IgD-negative memory B cell (primary cell): Measurements from ENCODE around the gene AJUBA. TPM values are rescaled to one million over a fixed set of nuclear protein-coding genes. Genes with fewer than 3 reads are reported as not detected.
"Not testable (repeated sequence)": the region's sequence is repeated elsewhere in the genome, so short reads cannot be mapped to it uniquely, and the experiment has no call there.

ENCODE experiments used
- H3K27ac Mint-ChIP-seq, 3 donors: one replicate each; pipeline ENCODE4 v1.8.0; 2020 to 2022; ENCODE audit warnings: mild to moderate bottlenecking in 3 of 3, mixed read lengths in 3 of 3, moderate library complexity in 1 of 3
- H3K27me3 Mint-ChIP-seq: one replicate; pipeline ENCODE4 v1.8.0; 2021; ENCODE audit warnings: mixed read lengths
- H3K36me3 Mint-ChIP-seq: one replicate; pipeline ENCODE4 v1.8.0; 2020; ENCODE audit warnings: mild to moderate bottlenecking, mixed read lengths
- H3K4me1 Mint-ChIP-seq, 3 donors: one replicate each; pipeline ENCODE4 v1.8.0; 2020 to 2022; ENCODE audit warnings: mixed read lengths in 3 of 3, mild to moderate bottlenecking in 1 of 3
- H3K4me3 Mint-ChIP-seq, 4 donors: one replicate each; pipeline ENCODE4 v1.8.0; 2020 to 2022; ENCODE audit warnings: mild to moderate bottlenecking in 4 of 4, mixed read lengths in 4 of 4, moderate library complexity in 3 of 4
- H3K9me3 Mint-ChIP-seq, 3 donors: one replicate each; pipeline ENCODE4 v1.8.0; 2020 to 2021; ENCODE audit warnings: mixed read lengths in 3 of 3, mild to moderate bottlenecking in 1 of 3
- polyA plus RNA-seq: library from polyadenylated mRNA; unstranded; fragments of 300-500 nt; fragmentation: Illumina TruSeq; gene quantifications from one replicate; pipeline ENCODE4 v1.2.3, GENCODE V29; 2021

The AJUBA gene
- polyA plus RNA-seq, 1 donor from 2014 or later: 0.16 TPM

DNA sequence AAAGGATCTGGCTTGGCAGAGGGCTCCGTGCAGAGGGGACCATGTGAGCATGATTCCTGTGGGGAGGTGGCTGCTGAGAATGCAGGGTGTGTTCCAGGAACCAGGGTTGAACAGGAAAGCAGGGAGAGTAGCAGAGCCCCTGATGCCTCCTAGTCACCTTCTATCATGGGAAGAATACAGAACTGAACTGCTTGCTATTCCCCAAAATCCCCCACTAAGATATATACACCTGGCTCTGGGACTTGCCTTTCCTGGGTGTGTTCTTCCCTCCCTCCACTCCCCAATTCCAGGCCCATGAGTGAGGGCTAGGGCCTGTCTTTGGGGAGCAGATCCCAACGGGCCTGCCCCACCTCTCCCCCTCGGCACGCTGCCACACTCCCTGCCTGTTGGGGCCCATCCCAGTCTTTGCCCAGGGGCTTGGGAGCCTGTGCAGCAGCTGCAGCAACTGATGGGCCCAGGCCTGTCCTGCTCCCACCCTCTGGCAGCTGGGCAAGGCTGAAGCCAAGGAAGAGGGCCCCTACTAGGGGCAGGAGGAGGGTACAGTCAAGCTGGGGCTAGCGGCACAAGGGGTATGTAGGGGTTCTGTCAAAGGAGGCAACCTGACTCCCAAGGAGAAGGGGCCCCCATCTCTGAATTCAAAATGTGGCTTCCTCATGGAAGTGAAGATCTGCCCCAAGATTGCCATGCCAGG, 3.2 kb downstream of the AJUBA start:
- peaks cover 2 to 6% (median 5%) of the 10 kb centered on the region in 3 donors for H3K4me1 Mint-ChIP-seq
- no peaks in the 10 kb centered on the region for H3K9me3 Mint-ChIP-seq
- no peaks in the 10 kb centered on the region for H3K36me3 Mint-ChIP-seq
- H3K4me3 Mint-ChIP-seq: peak overlapping the region in 1 of 4 donors; percentile 59
- H3K27me3 Mint-ChIP-seq: peaks cover 13% of the 10 kb centered on the region
- no peak overlapping the region for H3K27ac Mint-ChIP-seq

DNA sequence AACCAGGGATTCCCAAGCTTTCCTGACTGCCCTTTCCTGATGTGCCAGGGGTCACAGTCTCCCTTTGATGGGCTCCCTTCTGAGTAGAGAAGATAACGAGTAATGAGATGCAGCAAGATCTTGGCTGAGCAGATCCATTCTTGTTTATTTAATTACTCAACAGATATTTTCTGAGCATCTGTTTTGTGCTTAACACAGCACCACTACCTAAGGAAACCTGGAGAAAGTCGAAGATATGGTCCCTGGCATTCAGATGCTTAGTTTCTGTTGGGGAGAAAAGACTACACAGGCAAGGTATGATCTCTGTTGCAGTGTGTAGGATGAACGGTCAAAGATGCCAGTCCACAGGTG, 3.9 kb downstream of the AJUBA start:
- no peak overlapping the region for H3K27ac Mint-ChIP-seq
- H3K4me3 Mint-ChIP-seq: peak overlapping the region in 1 of 4 donors; percentile 59
- no peaks in the 10 kb centered on the region for H3K9me3 Mint-ChIP-seq
- H3K36me3 Mint-ChIP-seq: no peaks in the 10 kb centered on the region
- peaks cover 13% of the 10 kb centered on the region for H3K27me3 Mint-ChIP-seq
- peaks cover 2 to 6% (median 5%) of the 10 kb centered on the region in 3 donors for H3K4me1 Mint-ChIP-seq

DNA sequence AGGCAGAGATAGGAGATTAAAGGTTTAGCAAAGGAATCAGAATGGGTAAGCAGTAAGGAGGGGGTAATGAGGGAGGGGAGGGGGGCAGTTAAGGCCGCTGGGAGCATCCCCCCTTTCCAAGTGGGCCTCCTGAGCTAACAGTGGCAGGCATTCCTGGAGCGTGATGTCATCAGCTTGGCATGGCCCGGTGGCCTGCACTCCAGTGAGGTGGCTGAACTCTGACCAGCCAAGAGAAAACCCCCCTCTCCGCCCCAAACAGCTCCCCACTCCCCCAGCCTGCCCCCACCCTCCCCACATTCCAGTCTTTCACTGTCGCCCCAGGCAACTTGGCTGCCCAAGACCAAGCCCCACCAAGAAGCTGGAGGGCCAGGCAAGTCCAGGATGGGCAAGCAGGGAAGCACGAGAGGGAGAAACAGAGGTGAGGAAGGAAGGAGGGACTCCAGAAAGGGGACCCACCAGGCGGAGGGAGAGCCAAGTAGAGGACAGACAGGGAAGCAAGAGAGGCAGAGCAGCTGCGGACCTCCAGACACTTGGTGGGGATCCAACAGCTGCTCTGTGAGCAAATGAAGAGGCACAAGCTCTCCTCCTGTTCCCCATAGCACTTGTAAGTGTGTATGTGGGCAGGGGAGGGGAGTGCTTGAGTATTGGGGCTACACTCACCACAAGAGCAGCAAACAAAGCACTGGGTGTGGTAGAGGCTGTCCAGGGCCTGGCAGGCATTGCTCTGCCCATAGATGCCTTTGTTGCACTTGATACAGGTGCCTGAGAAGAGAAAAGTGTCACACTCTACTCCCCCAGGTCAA, 4.5 kb downstream of the AJUBA start:
- Mint-ChIP-seq H3K4me3 (peak overlapping the region in 1 of 4 donors; percentile 59), H3K27me3 (peaks cover 13% of the 10 kb centered on the region), H3K4me1 (peaks cover 2 to 6% (median 5%) of the 10 kb centered on the region in 3 donors), H3K27ac (no peak overlapping the region), H3K36me3 (no peaks in the 10 kb centered on the region), H3K9me3 (no peaks in the 10 kb centered on the region)

DNA sequence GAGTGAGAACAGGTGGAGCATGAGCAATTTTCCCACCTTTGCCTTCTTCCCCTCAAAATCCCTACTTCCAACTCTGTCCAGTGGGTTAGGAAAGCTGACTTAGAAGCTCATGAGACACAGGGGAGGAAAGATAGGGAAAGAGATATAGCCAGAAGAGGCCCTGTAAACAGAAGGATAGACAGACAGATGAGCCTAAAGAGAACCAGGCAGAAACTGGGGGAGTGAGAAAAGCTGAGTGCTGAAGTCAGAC, 5.0 kb downstream of the AJUBA start:
- peaks cover 2 to 6% (median 5%) of the 10 kb centered on the region in 3 donors for H3K4me1 Mint-ChIP-seq
- no peaks in the 10 kb centered on the region for H3K9me3 Mint-ChIP-seq
- H3K27me3 Mint-ChIP-seq: peaks cover 13% of the 10 kb centered on the region
- no peak overlapping the region for H3K4me3 Mint-ChIP-seq
- no peaks in the 10 kb centered on the region for H3K36me3 Mint-ChIP-seq
- H3K27ac Mint-ChIP-seq: no peak overlapping the region

- Mint-ChIP-seq H3K27ac (no peak overlapping the region), H3K9me3 (no peaks in the 10 kb centered on the region), H3K4me1 (peaks cover 2 to 6% (median 5%) of the 10 kb centered on the region in 3 donors), H3K4me3 (no peak overlapping the region), H3K36me3 (no peaks in the 10 kb centered on the region), H3K27me3 (peaks cover 13% of the 10 kb centered on the region)
Measured at GRCh38 chr14:22976620-22977433, 5.5 kb downstream of the AJUBA start.

GRCh38 chr14:22974530-22975313, 7.6 kb downstream of the AJUBA start:
- peaks cover 5% of the 10 kb centered on the region for H3K27me3 Mint-ChIP-seq
- H3K9me3 Mint-ChIP-seq: no peaks in the 10 kb centered on the region
- no peak overlapping the region for H3K4me3 Mint-ChIP-seq
- no peak overlapping the region for H3K27ac Mint-ChIP-seq
- H3K4me1 Mint-ChIP-seq: peaks cover 2 to 6% (median 5%) of the 10 kb centered on the region in 3 donors
- H3K36me3 Mint-ChIP-seq: no peaks in the 10 kb centered on the region

DNA sequence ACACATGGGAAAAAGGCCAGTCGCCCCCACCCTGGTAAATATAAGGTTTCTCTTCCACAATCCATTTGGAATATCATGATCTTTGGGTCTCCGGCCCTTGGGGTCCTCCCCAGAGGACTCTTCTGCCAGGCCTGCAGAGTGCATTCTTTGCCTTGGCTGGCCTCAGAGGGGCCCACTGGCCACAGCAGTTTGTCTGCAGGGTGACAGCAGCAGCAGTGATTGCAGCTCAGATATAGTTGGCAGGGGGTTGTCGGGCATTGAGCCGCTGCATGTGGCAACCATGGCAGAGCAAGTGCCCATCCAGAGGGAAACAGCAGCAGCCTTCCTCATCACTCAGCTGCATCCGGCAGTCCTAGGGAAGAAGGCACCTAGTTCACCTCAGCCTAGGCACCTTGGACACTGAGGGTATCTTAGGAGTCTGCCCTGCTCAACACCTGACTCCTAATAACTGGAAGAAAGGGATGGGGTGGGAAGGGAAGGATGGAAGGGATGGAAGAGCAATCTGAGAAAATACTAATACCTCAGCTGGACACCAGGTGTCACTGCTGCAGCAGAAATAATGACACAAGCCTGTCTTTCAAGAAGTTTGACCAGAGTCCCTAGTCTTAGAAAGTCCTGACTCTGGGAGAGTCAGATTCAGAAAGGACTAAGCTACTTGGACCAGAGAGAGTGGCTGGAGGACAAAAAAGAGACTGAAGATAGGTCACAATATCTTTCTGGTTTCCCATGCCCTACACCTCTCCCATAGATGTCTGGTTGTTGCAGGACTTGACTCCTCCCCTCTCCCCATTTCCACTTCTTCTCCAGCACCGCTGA, 8.9 kb downstream of the AJUBA start:
- Mint-ChIP-seq H3K27me3 (peaks cover 5% of the 10 kb centered on the region), H3K4me3 (no peak overlapping the region), H3K27ac (no peak overlapping the region), H3K9me3 (no peaks in the 10 kb centered on the region), H3K4me1 (peaks cover 2 to 6% (median 5%) of the 10 kb centered on the region in 3 donors), H3K36me3 (no peaks in the 10 kb centered on the region)

- Mint-ChIP-seq H3K27me3 (peaks cover 6% of the 10 kb centered on the region), H3K4me1 (peaks cover 2 to 6% (median 5%) of the 10 kb centered on the region in 3 donors), H3K27ac (peak overlapping the region in 1 of 3 donors; percentile 62), H3K4me3 (no peak overlapping the region), H3K9me3 (no peaks in the 10 kb centered on the region), H3K36me3 (no peaks in the 10 kb centered on the region)
Measured at GRCh38 chr14:22972313-22972930, 9.9 kb downstream of the AJUBA start.

DNA sequence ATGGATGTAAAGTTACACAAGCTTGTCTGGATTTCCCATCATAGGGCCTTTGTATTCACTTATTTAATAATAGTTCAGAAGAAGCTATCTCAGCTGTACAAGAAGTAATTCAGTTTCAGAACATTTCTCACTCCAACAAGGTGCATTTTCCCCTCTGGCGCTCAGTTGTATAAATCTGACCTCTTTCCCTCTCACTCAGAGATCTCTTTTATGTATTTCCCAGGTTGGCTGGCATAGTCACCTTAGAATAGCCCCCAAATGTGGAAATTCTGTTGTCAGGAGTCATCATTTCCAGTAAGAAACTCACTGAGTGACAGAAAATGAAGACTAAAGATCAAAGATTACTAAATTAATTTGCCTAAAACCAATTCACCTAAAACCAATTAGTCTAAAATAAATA, 11.2 kb downstream of the AJUBA start:
- H3K4me1 Mint-ChIP-seq: peaks cover 0 to 2% (median 0%) of the 10 kb centered on the region in 3 donors
- no peak overlapping the region for H3K4me3 Mint-ChIP-seq
- H3K36me3 Mint-ChIP-seq: peaks cover 2% of the 10 kb centered on the region
- H3K9me3 Mint-ChIP-seq: no peaks in the 10 kb centered on the region
- H3K27ac Mint-ChIP-seq: no peak overlapping the region
- H3K27me3 Mint-ChIP-seq: peaks cover 2% of the 10 kb centered on the region

DNA sequence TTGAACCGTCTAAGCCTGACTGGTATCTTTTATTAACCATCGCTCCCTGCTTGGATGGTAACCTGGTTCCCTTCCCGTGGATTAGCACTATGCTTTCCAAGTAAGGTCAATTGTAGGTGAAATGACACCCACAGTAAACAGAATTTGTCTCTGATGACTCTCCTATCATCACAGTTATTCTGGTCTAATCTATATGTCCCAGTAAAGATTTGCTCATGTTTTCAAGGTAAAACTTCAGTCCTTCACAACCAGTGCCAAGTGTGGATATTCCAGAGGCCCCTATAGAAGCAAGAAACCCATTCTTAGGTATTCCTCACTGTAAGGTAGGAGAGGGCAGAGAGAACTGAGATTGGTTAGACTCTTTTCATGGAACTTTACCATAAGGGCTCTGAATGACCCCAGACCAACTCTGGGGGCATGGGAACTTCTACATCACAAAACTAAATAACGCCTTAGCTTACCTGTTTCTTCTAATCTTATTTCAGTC, 15.5 kb downstream of the AJUBA start:
- Mint-ChIP-seq H3K27me3 (peaks cover 2% of the 10 kb centered on the region), H3K4me3 (no peak overlapping the region), H3K9me3 (no peaks in the 10 kb centered on the region), H3K36me3 (peaks cover 2% of the 10 kb centered on the region), H3K4me1 (peaks cover 0 to 2% (median 0%) of the 10 kb centered on the region in 3 donors), H3K27ac (no peak overlapping the region)

- H3K27ac Mint-ChIP-seq, H3K27me3 Mint-ChIP-seq, H3K9me3 Mint-ChIP-seq, H3K36me3 Mint-ChIP-seq, H3K4me1 Mint-ChIP-seq, H3K4me3 Mint-ChIP-seq: not testable (repeated sequence)
Measured at GRCh38 chr14:22965916-22966782, 16.2 kb downstream of the AJUBA start.

DNA sequence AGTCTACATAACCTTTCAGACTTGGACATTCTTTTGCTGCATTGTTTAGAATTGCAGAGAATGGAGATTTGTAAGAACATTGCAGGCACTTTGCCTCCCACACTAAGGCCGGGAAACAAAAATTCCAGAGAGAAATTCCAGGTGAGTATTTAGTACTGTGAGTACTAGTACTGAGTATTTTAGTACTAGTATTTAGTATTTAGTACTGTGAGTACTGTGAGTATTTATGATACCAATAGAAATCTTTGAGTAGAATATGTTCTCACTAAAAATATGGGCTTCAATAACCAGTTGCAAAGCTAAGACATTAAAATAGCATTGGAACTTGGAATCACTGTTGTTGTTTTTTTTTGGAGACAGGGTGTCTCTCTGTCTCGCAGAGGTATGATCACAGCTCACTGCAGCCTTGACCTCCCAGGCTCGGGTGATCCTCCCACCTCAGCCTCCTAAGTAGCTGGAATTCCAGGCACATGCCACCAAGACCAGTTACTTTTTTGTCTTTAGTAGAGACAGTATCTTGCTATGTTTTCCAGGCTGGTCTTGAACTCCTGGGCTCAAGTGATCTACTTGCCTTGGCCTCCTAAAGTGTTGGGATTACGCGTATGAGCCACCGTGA, 20.2 kb downstream of the AJUBA start:
- Mint-ChIP-seq H3K36me3 (peaks cover 2% of the 10 kb centered on the region), H3K4me1 (peaks cover 0 to 3% (median 2%) of the 10 kb centered on the region in 3 donors), H3K4me3 (no peak overlapping the region), H3K27me3 (no peaks in the 10 kb centered on the region), H3K9me3 (no peaks in the 10 kb centered on the region), H3K27ac (no peak overlapping the region)
